ENCODE data around the gene IFIT1.

The IFIT1 gene

GRCh38 chr10:89351412-89351779, 41.0 kb upstream of the IFIT1 start:
- H3K27ac ChIP-seq (ENCODE audit: low read depth, low read length), result peak overlapping the region; percentile 72
- peaks cover 46% of the 10 kb centered on the region for H3K4me1 ChIP-seq (ENCODE audit: control insufficient read depth, insufficient read depth, low read length)
- no peak overlapping the region for H3K4me3 ChIP-seq (ENCODE audit: low read depth, low read length)
- no peak overlapping the region for H3K9ac ChIP-seq (ENCODE audit: low read depth, low read length)
- H3K9me3 ChIP-seq (ENCODE audit: control insufficient read depth, insufficient read depth, low read length), result no peaks in the 10 kb centered on the region
- H3K27me3 ChIP-seq (ENCODE audit: control insufficient read depth, insufficient read depth, low read length), result no peaks in the 10 kb centered on the region
- no peaks in the 10 kb centered on the region for H3K36me3 ChIP-seq (ENCODE audit: control insufficient read depth, insufficient read depth, low read length)

DNA sequence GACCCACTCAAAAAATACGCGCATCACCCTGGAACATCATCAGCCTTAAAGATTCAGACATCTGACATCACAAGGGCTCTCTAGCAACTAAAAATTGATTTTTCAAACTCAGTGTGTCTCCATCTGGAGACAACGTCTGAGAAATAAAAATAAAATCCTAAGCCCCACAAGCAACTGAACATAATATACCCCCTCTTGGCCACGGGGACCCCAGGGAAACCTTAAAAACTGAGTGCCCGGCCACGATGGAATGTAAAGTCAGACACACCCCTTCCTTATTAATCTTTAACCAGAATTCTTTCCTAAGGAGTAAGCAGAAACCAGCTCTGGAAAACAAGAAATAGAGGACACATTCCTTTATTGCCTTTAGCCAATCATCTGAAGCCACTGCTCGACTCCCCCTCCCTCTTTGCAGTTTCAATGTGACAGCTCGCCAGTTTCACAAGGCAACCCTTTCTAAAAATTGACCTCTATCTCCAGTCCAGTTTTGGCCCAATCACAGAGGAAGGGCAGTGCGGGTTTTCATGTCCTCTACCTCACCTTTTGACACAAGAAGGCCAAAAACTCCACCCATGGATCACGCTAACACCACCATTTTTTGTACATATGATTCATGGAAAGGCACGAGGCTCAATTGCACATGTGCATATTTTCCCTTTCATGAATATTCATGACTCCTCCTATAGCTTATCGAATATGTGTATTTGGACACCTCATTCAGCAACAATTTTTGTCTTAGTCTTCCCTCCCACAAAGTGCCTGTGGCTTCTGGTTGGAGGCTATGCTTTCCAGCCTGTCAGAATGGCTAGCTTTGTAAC, 40.4 kb upstream of the IFIT1 start:
- Histone ChIP-seq H3K4me1 (ENCODE audit: control insufficient read depth, insufficient read depth, low read length) (peaks cover 43% of the 10 kb centered on the region), H3K9ac (ENCODE audit: low read depth, low read length) (no peak overlapping the region), H3K27ac (ENCODE audit: low read depth, low read length) (peak overlapping the region; percentile 72), H3K9me3 (ENCODE audit: control insufficient read depth, insufficient read depth, low read length) (no peaks in the 10 kb centered on the region), H3K27me3 (ENCODE audit: control insufficient read depth, insufficient read depth, low read length) (no peaks in the 10 kb centered on the region), H3K4me3 (ENCODE audit: low read depth, low read length) (no peak overlapping the region), H3K36me3 (ENCODE audit: control insufficient read depth, insufficient read depth, low read length) (no peaks in the 10 kb centered on the region)

DNA sequence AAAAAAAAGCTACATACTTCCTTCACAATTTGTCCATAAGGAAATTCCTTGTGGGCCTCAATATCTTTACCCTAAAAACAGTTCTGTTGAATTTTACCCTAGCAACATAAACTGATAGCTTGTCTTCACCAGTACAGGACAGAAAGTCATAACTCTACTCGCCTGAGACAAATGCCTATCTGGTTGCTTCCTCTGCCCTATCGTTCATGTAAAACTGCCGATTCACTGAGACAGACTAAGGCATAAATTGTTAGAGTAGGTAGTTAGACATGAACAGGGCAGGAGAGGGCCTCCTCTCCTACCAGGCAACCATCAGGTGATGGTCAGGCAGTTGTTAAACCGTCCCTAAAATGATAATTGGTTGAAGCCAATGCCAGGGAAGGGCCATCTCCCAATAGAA, 39.6 kb upstream of the IFIT1 start:
- Histone ChIP-seq H3K4me1 (ENCODE audit: control insufficient read depth, insufficient read depth, low read length) (peaks cover 39% of the 10 kb centered on the region), H3K9me3 (ENCODE audit: control insufficient read depth, insufficient read depth, low read length) (no peaks in the 10 kb centered on the region), H3K4me3 (ENCODE audit: low read depth, low read length) (no peak overlapping the region), H3K27me3 (ENCODE audit: control insufficient read depth, insufficient read depth, low read length) (no peaks in the 10 kb centered on the region), H3K9ac (ENCODE audit: low read depth, low read length) (no peak overlapping the region), H3K27ac (ENCODE audit: low read depth, low read length) (no peak overlapping the region), H3K36me3 (ENCODE audit: control insufficient read depth, insufficient read depth, low read length) (no peaks in the 10 kb centered on the region)

DNA sequence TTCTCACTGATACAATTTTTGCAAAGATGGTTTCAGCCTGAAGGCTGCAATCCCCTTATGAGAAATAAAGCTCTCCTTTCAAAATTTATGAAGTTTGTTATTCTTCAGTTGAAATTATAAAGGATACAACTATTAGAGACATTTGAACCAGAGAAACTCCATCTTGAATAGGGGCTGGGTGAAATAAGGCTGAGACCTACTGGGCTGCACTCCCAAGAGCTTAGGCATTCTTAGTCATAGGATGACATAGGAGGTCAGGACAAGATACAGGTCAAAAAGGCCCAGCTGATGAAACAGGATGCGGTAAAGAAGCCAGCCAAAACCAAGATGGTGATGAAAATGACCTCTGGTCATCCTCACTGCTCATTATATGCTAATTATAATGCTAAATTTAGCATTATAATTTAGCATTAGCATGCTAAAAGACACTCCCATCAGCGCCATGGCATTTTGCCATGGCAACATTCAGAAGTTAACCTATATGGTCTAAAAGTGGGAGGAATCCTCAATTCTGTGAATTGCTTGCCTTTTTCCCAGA, 37.0 kb upstream of the IFIT1 start:
- no peak overlapping the region for H3K9ac ChIP-seq (ENCODE audit: low read depth, low read length)
- H3K9me3 ChIP-seq (ENCODE audit: control insufficient read depth, insufficient read depth, low read length), result no peaks in the 10 kb centered on the region
- H3K4me3 ChIP-seq (ENCODE audit: low read depth, low read length), result no peak overlapping the region
- H3K27me3 ChIP-seq (ENCODE audit: control insufficient read depth, insufficient read depth, low read length), result no peaks in the 10 kb centered on the region
- no peaks in the 10 kb centered on the region for H3K36me3 ChIP-seq (ENCODE audit: control insufficient read depth, insufficient read depth, low read length)
- H3K4me1 ChIP-seq (ENCODE audit: control insufficient read depth, insufficient read depth, low read length), result peaks cover 22% of the 10 kb centered on the region
- H3K27ac ChIP-seq (ENCODE audit: low read depth, low read length), result no peak overlapping the region

DNA sequence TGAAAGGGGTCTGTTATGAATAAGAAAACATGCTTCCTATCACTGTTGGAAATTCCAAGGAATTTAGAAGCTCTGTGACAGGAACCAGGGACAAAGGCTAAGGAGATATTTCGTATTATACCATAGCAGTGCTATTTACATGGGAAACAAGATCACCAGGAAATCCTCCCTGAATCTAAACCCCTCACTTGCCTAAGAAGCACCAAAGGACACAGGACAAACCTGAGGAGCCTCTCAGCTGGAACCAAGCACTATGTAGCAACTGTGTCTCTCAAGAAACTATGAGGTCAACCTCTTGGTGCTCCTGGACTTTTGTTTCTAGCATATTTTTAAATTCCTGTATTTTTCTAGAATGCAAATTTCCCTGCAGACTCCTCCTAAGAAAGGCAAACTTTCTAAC, 35.3 kb upstream of the IFIT1 start:
- Histone ChIP-seq H3K9ac (ENCODE audit: low read depth, low read length) (no peak overlapping the region), H3K36me3 (ENCODE audit: control insufficient read depth, insufficient read depth, low read length) (no peaks in the 10 kb centered on the region)

GRCh38 chr10:89357975-89358374, 34.4 kb upstream of the IFIT1 start:
- H3K27me3 ChIP-seq (ENCODE audit: control insufficient read depth, insufficient read depth, low read length), result no peaks in the 10 kb centered on the region
- no peak overlapping the region for H3K27ac ChIP-seq (ENCODE audit: low read depth, low read length)
- H3K9me3 ChIP-seq (ENCODE audit: control insufficient read depth, insufficient read depth, low read length), result no peaks in the 10 kb centered on the region
- no peaks in the 10 kb centered on the region for H3K36me3 ChIP-seq (ENCODE audit: control insufficient read depth, insufficient read depth, low read length)
- no peak overlapping the region for H3K9ac ChIP-seq (ENCODE audit: low read depth, low read length)
- 0 out of 2 replicates have a peak, but pooled peaks cover 7% of the 10 kb centered on the region for H3K4me1 ChIP-seq (ENCODE audit: control insufficient read depth, insufficient read depth, low read length)
- no peak overlapping the region for H3K4me3 ChIP-seq (ENCODE audit: low read depth, low read length)

More for the DNA sequence above, 35.3 kb upstream of the IFIT1 start:
- Histone ChIP-seq H3K4me1 (ENCODE audit: control insufficient read depth, insufficient read depth, low read length) (peaks cover 11% of the 10 kb centered on the region; the same call in 1 of the 2 replicates), H3K4me3 (ENCODE audit: low read depth, low read length) (no peak overlapping the region), H3K27me3 (ENCODE audit: control insufficient read depth, insufficient read depth, low read length) (no peaks in the 10 kb centered on the region), H3K9me3 (ENCODE audit: control insufficient read depth, insufficient read depth, low read length) (no peaks in the 10 kb centered on the region), H3K27ac (ENCODE audit: low read depth, low read length) (no peak overlapping the region)

- H3K4me1 ChIP-seq (ENCODE audit: control insufficient read depth, insufficient read depth, low read length), result 0 out of 2 replicates have a peak, but pooled peaks cover 7% of the 10 kb centered on the region
- H3K9ac ChIP-seq (ENCODE audit: low read depth, low read length), result no peak overlapping the region
- H3K36me3 ChIP-seq (ENCODE audit: control insufficient read depth, insufficient read depth, low read length), result no peaks in the 10 kb centered on the region
Observed at GRCh38 chr10:89360157-89360556, 32.3 kb upstream of the IFIT1 start.

DNA sequence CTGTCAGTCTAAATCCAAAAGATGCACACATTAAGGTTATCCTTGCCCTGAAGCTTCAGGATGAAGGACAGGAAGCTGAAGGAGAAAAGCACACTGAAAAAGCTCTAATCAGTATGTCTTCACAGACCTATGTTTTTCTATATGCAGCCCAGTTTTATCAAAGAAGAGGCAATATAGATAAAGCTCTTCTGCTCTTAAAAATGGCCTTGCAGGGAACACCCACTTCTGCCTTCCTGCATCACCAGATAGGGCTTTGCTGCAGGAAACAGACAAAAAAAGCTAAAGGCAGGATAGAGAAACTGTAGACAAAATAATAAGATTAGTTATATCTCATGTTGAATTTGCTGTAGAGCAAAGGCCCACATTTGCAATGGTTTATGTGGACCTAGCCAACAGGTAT, 29.5 kb upstream of the IFIT1 start:
- Histone ChIP-seq H3K9ac (ENCODE audit: low read depth, low read length) (no peak overlapping the region), H3K27ac (ENCODE audit: low read depth, low read length) (no peak overlapping the region), H3K4me3 (ENCODE audit: low read depth, low read length) (no peak overlapping the region), H3K27me3 (ENCODE audit: control insufficient read depth, insufficient read depth, low read length) (no peaks in the 10 kb centered on the region), H3K36me3 (ENCODE audit: control insufficient read depth, insufficient read depth, low read length) (no peaks in the 10 kb centered on the region), H3K9me3 (ENCODE audit: control insufficient read depth, insufficient read depth, low read length) (no peaks in the 10 kb centered on the region), H3K4me1 (ENCODE audit: control insufficient read depth, insufficient read depth, low read length) (no peaks in the 10 kb centered on the region)

More at GRCh38 chr10:89360157-89360556, 32.3 kb upstream of the IFIT1 start:
- Histone ChIP-seq H3K9me3 (ENCODE audit: control insufficient read depth, insufficient read depth, low read length) (no peaks in the 10 kb centered on the region), H3K4me3 (ENCODE audit: low read depth, low read length) (no peak overlapping the region), H3K27ac (ENCODE audit: low read depth, low read length) (no peak overlapping the region), H3K27me3 (ENCODE audit: control insufficient read depth, insufficient read depth, low read length) (no peaks in the 10 kb centered on the region)

- Histone ChIP-seq H3K36me3 (ENCODE audit: control insufficient read depth, insufficient read depth, low read length) (no peaks in the 10 kb centered on the region), H3K4me1 (ENCODE audit: control insufficient read depth, insufficient read depth, low read length) (no peaks in the 10 kb centered on the region), H3K9me3 (ENCODE audit: control insufficient read depth, insufficient read depth, low read length) (no peaks in the 10 kb centered on the region), H3K4me3 (ENCODE audit: low read depth, low read length) (no peak overlapping the region), H3K9ac (ENCODE audit: low read depth, low read length) (no peak overlapping the region), H3K27ac (ENCODE audit: low read depth, low read length) (no peak overlapping the region), H3K27me3 (ENCODE audit: control insufficient read depth, insufficient read depth, low read length) (no peaks in the 10 kb centered on the region)
Observed at GRCh38 chr10:89363729-89364442, 28.5 kb upstream of the IFIT1 start.

DNA sequence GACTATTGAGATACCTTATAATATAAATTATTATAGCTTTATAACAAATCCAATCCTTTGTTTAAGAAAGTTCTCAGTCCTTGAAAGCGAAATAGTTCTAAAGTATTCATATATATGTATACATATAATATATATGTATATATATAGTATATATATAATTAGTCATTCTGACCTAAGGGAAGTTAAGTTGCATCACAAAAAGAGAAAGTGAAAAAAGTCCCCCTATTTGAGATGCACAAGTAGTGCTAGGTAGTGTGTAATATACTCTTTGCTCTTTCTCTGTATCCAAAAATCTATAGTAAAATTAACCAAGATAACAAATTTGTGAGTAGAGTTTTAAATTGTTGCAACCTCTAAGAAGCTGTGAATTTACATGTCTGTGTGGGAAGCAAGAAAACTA, 27.9 kb upstream of the IFIT1 start:
- Histone ChIP-seq H3K9me3 (ENCODE audit: control insufficient read depth, insufficient read depth, low read length) (no peaks in the 10 kb centered on the region), H3K27me3 (ENCODE audit: control insufficient read depth, insufficient read depth, low read length) (no peaks in the 10 kb centered on the region), H3K4me3 (ENCODE audit: low read depth, low read length) (no peak overlapping the region), H3K27ac (ENCODE audit: low read depth, low read length) (no peak overlapping the region), H3K9ac (ENCODE audit: low read depth, low read length) (no peak overlapping the region), H3K4me1 (ENCODE audit: control insufficient read depth, insufficient read depth, low read length) (no peaks in the 10 kb centered on the region), H3K36me3 (ENCODE audit: control insufficient read depth, insufficient read depth, low read length) (no peaks in the 10 kb centered on the region)

DNA sequence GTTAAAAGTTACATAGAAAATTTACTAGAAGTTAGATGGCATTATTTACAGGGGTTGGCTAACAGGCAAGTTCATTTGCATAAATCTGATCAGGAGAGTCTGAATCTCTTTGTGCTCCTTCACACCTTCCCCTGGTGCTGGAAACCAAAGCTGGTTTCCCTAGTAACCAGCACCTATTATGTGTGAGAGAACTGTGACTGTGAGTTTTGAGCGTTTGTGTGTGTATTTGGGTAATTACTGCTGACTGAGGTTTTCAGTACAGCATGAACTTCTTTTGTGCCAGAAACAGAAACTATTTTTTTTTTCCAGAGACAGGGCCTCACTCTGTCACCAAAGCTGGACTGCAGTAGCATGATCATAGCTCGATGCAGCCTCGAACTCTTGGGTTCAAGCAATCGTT, 24.9 kb upstream of the IFIT1 start:
- H3K4me3 ChIP-seq (ENCODE audit: low read depth, low read length), result no peak overlapping the region
- H3K27me3 ChIP-seq (ENCODE audit: control insufficient read depth, insufficient read depth, low read length), result no peaks in the 10 kb centered on the region

More for the DNA sequence above, 24.9 kb upstream of the IFIT1 start:
- Histone ChIP-seq H3K9me3 (ENCODE audit: control insufficient read depth, insufficient read depth, low read length) (no peaks in the 10 kb centered on the region), H3K9ac (ENCODE audit: low read depth, low read length) (no peak overlapping the region), H3K36me3 (ENCODE audit: control insufficient read depth, insufficient read depth, low read length) (no peaks in the 10 kb centered on the region), H3K27ac (ENCODE audit: low read depth, low read length) (no peak overlapping the region), H3K4me1 (ENCODE audit: control insufficient read depth, insufficient read depth, low read length) (no peaks in the 10 kb centered on the region)

Data from HUES48 (cell line).